Activated CD4-positive, alpha-beta T cell treated with anti-CD3 and anti-CD28 coated beads, Interleukin-2, Interleukin-6, amounts not matched to agents 100 ng/mL and 50 ng/mL, durations not matched to agents 16 hours and 8 hours (primary cell): Measurements from ENCODE around the gene ZDHHC11B.
"Not testable (repeated sequence)": the region's sequence is repeated elsewhere in the genome, so short reads cannot be mapped to it uniquely, and the experiment has no call there.

Source experiments
- DNase-seq: peaks from one replicate; pipeline ENCODE4 v3.0.0-alpha.2; 2020

Gene ZDHHC11B

GRCh38 chr5:766666-767431 lies 17.7 kb downstream of the ZDHHC11B start:
- DNase-seq: no peak

- DNase-seq: no peak
Observed at GRCh38 chr5:765948-766631, 18.4 kb downstream of the ZDHHC11B start.

DNA sequence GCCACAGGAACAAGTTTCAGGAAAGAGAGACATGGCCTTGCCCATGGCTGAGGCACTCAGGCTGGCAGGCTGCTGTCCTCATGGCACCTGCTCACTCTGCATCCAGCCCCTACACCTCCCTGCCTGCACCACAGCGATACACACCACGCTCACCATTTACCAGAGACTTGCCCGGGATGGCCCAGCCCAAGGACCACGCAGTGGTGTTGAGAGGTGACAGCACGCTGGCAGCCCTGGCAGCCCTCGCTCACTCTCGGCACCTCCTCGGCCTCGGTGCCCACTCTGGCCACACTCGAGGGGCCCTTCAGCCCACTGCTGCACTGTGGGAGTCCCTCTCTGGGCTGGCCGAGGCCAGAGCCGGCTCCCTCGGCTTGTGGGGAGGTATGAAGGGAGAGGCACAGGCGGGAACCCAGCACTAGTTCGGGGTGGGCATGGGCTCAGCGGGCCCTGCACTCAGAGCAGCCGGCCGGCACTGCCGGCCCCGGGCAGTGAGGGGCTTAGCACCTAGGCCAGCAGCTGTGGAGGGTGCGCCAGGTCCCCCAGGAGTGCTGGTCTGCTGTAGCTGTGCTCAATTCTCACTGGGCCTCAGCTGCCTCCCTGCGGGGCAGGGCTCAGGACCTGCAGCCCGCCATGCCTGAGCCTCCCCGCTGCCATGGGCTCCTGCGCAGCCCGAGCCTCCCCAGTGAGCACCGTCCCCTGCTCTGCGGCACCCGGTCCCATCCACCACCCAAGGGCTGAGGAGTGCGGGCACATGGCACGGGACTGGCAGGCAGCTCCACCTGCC lies 20.3 kb downstream of the ZDHHC11B start:
- DNase-seq: no peak

DNA sequence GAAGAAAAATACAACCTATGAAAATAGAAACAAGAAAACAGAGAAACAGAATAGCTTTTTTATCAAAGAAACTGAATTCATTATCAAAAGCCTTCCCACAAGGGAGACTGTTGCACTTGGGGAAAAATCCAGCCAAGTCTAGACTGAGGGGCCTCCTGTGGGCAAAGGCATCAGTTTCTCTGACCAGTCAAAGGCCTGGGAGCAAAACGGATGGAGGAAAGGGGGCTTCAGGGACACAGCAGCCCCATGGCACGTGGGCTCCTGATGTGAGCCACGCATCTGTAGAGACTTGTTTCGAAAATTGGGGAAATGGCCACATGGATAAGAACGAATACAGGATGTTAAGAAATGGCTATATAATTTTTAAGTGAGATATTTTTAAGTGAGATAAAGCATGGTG lies 21.1 kb downstream of the ZDHHC11B start:
- no peak for DNase-seq

DNA sequence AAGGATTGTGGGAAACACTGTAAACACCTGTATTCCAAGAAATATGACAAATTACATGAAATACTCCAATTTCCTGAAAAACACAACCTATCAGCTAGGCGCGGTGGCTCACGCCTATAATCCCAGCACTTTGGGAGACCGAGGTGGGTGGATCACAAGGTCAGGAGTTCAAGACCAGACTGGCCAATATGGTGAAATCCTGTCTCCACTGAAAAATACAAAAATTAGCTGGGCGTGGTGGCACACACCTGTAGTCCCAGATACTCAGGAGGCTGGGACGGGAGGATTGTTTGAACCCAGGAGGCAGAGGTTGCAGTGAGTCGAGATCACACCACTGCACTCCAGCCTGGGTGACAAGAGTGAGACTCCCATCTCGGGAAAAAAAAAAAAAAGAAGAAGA lies 21.5 kb downstream of the ZDHHC11B start:
- not testable (repeated sequence) for DNase-seq

GRCh38 chr5:761854-762710 lies 22.4 kb downstream of the ZDHHC11B start:
- no peak for DNase-seq

DNA sequence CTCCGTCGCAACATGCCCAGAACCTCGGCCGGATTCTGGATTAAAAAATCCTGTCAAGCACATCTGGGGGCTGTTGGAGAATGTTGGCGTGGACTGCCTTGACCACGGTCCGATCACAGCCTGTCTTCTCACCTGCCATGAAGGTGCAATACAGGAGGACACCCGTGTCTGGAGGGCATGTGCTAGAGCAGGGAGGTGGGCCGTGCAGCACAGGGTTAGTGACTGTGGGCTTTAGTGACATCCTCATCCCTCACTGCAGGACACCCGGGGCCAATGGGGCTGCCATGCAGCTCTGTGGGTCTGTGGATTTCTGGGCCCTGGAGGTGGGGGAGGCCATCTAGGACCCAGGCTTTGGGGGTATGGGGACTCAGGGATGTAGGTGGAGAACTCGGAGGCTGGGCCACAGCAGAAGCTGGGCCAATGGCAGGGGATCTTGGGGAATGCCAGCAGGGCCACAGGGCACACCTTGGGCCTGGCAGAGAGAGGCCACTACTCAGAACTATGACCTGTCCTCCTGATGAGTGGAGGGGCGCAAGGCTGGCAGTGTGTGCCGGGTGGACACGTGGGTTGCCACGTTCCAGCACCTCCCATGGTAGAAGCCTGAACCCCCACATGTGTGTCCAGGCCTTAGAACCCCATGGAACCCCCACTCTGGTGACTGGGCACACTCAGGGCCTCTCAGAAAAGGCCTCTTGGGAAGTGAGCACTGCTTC lies 23.3 kb downstream of the ZDHHC11B start:
- no peak for DNase-seq

DNA sequence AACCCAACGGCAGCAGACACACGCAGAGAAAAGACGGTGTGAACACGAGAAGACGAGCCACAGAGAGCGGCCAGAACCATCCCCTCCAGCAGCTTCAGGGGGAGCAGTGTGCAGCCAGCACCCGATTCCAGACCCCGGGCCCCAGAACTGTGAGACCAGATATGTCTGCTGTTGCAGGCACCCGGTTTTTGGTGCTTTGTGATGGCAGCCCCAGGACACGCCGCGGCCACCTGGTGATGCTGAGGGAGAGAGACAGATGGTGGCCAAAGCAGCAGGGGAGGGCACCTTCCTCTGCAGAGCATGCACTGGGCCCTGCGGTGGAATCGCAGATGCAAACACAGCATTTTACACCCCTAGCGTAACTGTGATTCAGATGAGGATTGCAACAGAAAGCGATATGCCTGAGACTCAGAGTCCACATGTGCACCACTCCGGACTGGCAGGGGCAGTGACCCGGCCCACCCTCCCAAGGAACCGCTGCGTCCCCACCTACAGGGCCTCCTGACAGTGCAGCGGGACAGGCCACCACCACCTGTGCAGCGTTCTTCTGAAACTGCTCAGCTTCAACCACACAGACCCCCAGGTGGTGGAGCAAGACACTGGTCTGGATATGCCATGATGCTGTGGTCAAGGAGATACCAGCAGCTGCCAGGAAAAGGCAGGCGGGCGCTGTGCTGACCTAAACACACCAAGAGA lies 24.0 kb downstream of the ZDHHC11B start:
- no peak for DNase-seq

DNA sequence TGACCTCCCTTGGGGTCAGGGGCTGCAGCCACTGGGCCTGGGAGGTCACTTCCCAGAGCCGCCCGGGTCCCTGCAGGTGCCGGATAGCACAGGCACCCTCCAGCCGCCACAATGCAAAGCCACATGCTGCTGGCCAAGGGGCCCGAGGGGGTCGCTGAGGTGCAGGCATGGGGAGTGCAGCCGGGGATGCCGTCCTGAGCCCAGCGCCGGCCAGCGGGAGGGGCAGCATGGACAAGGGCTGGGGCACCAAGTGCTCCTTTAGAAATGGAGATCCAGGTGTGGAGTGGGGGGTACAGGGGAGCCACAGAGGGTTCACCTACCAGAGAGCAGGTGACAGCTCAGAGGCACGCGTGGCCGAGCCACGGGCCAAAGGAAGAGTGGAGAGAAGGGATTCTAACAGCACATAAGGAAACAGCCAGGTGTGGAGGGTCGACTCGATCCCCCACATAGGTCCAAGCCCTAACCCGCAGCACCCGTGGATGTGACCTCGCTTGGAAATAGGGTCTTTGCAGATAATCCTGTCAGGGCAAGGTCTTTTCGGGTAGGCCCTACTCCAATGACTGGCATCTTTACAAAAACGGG lies 24.7 kb downstream of the ZDHHC11B start:
- no peak for DNase-seq

DNA sequence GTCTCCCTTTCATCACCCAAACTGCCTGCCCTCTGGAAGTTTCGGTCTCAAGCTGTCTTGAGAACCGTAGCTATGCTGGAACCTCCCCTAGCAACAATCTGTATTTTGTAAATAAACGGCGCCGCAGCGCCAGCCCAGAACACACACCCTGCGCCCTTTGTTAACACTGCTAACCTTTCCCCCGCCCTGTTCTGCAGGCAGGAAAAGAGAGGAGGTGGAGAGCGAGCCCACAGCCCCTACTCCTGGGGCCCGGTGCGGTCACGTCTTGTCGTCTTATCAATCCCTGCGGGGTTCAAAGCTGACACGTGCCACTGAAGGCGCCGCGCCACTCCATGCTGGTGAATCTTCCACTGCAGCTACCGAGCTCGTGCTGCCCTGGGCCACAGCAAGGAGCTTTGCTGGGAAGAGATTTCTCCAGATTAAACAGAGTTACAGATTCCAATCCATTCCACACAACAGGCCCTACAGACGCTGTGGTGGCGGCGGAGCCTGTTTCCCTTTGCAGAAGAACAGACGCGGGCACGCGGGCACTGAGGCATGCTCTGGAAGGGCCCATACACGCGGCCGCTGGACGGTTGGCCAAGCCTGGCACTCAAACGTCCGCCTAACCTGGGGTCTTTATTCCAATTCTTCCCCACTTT lies 25.3 kb downstream of the ZDHHC11B start:
- DNase-seq: peak; percentile 56

- no peak for DNase-seq
Observed at GRCh38 chr5:758698-759053, 25.9 kb downstream of the ZDHHC11B start.

DNA sequence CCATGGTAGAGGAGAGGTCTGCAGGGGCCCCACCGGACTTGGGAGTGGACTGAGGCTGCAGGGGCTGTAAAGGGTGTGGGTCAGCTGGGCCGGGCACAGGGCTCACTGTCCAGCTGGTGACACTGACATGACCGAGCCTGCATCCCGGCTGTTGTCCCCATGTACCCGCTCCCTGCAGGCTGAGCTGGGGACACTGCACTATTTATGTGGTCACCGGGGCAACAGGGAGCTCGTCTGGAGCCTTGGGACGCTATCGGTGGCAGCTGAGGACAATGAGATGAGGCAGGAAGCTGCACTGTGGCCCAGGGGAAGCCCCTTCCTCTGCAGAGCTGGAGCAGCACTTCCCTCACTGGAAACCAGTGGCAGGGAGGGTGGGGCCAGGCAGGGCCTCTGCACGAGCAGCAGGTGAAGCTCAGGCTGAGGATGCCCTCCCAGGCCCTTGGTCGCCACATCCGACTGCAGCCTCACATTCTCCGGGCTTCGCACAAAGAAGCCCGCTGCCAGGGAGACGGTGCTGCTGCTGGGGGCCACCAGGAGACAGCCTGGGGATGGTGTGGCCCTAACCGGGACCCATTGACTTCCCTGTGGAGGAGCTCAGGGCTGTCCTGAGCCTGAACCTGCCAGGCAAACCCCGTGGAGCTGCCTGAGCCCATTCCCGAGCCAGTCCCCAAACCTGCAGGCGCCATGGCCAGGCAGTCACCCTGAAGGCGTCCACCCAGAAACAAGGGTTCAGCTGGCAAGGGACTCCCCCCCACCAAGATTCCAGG lies 26.4 kb downstream of the ZDHHC11B start:
- peak; percentile 31 for DNase-seq

DNA sequence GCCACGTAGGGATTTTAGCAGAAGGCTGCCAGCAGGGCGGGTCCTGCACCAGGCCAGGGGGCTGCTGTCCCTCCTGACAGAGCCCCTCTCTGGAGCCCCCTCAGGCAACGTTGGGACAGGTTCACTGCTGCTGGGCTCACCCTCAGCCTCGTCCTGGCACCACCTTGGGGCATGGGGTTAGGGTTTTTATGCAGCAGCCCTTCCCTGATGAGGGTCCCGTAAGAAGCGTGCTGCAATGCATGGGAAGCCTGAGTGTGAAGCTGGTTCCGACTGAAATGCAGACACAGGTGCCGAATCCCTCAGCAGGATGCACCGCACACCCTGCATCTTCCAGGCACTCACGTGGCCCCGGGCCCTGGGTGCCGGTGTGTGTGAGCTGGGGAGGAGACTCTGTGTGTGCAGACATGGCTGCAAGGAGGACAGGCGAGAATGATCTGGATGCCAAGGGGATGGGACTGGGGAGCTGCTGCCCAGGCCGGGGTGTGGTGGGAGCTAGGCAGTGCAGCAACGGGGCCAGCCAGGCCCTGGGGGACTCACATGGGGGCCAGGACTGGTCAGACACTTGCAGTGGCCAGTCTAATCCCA lies 27.1 kb downstream of the ZDHHC11B start:
- no peak for DNase-seq

GRCh38 chr5:756865-757345 lies 27.6 kb downstream of the ZDHHC11B start:
- no peak for DNase-seq

- no peak for DNase-seq
Observed at GRCh38 chr5:756171-756570, 28.4 kb downstream of the ZDHHC11B start.

GRCh38 chr5:754143-754632 lies 30.3 kb downstream of the ZDHHC11B start:
- DNase-seq: peak; percentile 41

GRCh38 chr5:753567-754142 lies 30.9 kb downstream of the ZDHHC11B start:
- not testable (repeated sequence) for DNase-seq

- not testable (repeated sequence) for DNase-seq
Observed at GRCh38 chr5:752532-753115, 31.9 kb downstream of the ZDHHC11B start.
